Adrenal gland (tissue), 5 donors: ENCODE measurements around the gene RNF146.

Source experiments
- POLR2A ChIP-seq, 2 donors: fragments of 450-650 bp; IDR thresholded peaks; one replicate each; pipeline ENCODE4 v1.6.1; 2017; ENCODE audit warnings: antibody characterized with exemption in 2 of 2, mild to moderate bottlenecking in 2 of 2, moderate library complexity in 1 of 2
- TF ChIP-seq, protein P1 (sequence below), 6 experiments: fragments of 450-650 bp in 4 of 6; fragments of 200-600 bp in 2 of 6; sonication (generic) in 1 of 6; IDR thresholded peaks; 1 replicate in 5 of 6; 2 replicates in 1 of 6; pipeline versions ENCODE4 v1.5.1 to v1.8.0; 2016 to 2021; ENCODE audit warnings: antibody characterized with exemption in 6 of 6, mild to moderate bottlenecking in 2 of 6, moderate library complexity in 1 of 6
- donor health status: DM: no; HTN: no; CAD: no.

DNA sequence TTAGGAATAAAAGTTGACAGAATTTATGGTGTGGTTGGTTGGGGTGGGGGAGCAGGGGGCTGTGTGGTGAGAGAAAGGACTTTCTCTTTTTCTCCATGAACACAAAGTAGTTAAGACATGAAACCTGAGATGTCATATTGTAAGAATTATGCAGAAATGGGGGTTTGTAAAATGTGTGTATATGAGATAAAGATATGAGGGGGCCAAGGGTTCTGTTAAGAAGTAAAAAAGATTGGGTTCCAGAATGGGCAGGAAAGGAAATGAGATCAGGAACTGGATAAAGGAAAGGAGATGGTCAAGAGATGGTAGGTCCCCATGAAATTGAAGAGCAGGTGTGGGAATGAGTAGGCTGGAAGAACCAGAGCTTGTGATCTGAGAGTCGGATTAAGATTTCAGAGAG, 9.7 kb downstream of the RNF146 start:
- TF ChIP-seq, protein P1, sequence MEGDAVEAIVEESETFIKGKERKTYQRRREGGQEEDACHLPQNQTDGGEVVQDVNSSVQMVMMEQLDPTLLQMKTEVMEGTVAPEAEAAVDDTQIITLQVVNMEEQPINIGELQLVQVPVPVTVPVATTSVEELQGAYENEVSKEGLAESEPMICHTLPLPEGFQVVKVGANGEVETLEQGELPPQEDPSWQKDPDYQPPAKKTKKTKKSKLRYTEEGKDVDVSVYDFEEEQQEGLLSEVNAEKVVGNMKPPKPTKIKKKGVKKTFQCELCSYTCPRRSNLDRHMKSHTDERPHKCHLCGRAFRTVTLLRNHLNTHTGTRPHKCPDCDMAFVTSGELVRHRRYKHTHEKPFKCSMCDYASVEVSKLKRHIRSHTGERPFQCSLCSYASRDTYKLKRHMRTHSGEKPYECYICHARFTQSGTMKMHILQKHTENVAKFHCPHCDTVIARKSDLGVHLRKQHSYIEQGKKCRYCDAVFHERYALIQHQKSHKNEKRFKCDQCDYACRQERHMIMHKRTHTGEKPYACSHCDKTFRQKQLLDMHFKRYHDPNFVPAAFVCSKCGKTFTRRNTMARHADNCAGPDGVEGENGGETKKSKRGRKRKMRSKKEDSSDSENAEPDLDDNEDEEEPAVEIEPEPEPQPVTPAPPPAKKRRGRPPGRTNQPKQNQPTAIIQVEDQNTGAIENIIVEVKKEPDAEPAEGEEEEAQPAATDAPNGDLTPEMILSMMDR (IDR thresholded peaks at IDR 0.05): no peak
- TF ChIP-seq POLR2A (IDR thresholded peaks at IDR 0.05): no peak
